ENCODE measurements around the gene SFTPA2.

- TF ChIP-seq CTCF (IDR thresholded peaks at IDR 0.05; ENCODE audit: low read depth, low read length, missing input control) (no peak), REST (IDR thresholded peaks at IDR 0.05) (no peak), JUND (IDR thresholded peaks at IDR 0.05) (no peak), ZBTB33 (IDR thresholded peaks at IDR 0.05) (no peak), YY1 (IDR thresholded peaks at IDR 0.05) (no peak), TAF1 (conservative IDR thresholded peaks at IDR 0.05) (no peak), FOXA1 (IDR thresholded peaks at IDR 0.05) (no peak), RAD21 (IDR thresholded peaks at IDR 0.05) (no peak)
These were observed 45.1 kb upstream of the SFTPA2 start for GRCh38 chr10:79605308-79605707.
